Measurements from ENCODE around the gene PLA2G4E.

DNA sequence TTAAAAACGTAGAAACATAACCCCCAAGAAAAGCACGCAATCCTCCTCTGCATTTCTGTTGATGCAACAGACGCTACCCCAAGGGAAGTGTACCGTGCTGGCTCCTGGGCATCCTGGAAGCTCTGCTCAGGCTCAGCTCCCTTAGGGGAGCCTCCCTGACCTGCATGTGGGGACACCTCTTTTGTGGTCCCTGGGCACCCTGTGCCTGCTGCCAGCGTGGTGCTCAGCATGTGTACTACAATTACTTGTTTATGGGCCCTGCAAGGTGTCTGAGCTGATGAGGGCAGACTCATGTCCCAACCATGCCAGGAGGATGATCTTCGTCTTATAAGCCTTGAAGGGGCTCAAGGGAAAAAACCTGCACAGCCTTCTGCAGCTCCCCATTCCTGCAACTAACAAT is 66.8 kb downstream of the PLA2G4E start:
- TF ChIP-seq, protein P1, sequence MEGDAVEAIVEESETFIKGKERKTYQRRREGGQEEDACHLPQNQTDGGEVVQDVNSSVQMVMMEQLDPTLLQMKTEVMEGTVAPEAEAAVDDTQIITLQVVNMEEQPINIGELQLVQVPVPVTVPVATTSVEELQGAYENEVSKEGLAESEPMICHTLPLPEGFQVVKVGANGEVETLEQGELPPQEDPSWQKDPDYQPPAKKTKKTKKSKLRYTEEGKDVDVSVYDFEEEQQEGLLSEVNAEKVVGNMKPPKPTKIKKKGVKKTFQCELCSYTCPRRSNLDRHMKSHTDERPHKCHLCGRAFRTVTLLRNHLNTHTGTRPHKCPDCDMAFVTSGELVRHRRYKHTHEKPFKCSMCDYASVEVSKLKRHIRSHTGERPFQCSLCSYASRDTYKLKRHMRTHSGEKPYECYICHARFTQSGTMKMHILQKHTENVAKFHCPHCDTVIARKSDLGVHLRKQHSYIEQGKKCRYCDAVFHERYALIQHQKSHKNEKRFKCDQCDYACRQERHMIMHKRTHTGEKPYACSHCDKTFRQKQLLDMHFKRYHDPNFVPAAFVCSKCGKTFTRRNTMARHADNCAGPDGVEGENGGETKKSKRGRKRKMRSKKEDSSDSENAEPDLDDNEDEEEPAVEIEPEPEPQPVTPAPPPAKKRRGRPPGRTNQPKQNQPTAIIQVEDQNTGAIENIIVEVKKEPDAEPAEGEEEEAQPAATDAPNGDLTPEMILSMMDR (IDR thresholded peaks at IDR 0.05), result no peak
- TF ChIP-seq EP300 (IDR thresholded peaks at IDR 0.05), result no peak
